ENCODE data around the gene STAG1.

- TF ChIP-seq CTCF (conservative IDR thresholded peaks at IDR 0.05 in 1 of 2, IDR thresholded peaks at IDR 0.05 in 1 of 2; ENCODE audit: extremely low read depth in 1 of 2, insufficient read depth in 1 of 2, low read depth in 1 of 2, low read length in 2 of 2) = no peak
- no peak for TF ChIP-seq EZH2 (IDR thresholded peaks at IDR 0.05; ENCODE audit: borderline replicate concordance, low read length)
Measured at GRCh38 chr3:136326316-136326715, 425.9 kb downstream of the STAG1 start.

All from mammary epithelial cell (primary cell).